Cerebellar nuclear complex (tissue), 1 donor: ENCODE data around the gene CBLN1.
A peak's percentile ranks its signal among the peaks of the same experiment; 100 is the strongest.
"Not testable (repeated sequence)": the region's sequence is repeated elsewhere in the genome, so short reads cannot be mapped to it uniquely, and the experiment has no call there.

Source experiments
- DNase-seq, 2 experiments: peaks; one replicate each; lab custom pipeline; 2025; lab: John Stamatoyannopoulos, UW

Gene CBLN1

GRCh38 chr16:49277766-49278566 is 3.7 kb downstream of the CBLN1 start:
- no peak for DNase-seq

GRCh38 chr16:49277386-49277742 is 4.3 kb downstream of the CBLN1 start:
- no peak for DNase-seq

GRCh38 chr16:49276646-49277385 is 4.8 kb downstream of the CBLN1 start:
- DNase-seq: peak in 1 of 2 experiments; percentile 50

GRCh38 chr16:49275870-49276269 is 5.8 kb downstream of the CBLN1 start:
- DNase-seq: no peak

GRCh38 chr16:49275050-49275730 is 6.4 kb downstream of the CBLN1 start:
- DNase-seq: no peak

- DNase-seq: no peak
These were observed 7.0 kb downstream of the CBLN1 start for GRCh38 chr16:49274591-49274990.

- peak; percentile 79 to 97 for DNase-seq
These were observed 7.9 kb downstream of the CBLN1 start for GRCh38 chr16:49273771-49274170.

GRCh38 chr16:49271363-49271762 is 10.3 kb downstream of the CBLN1 start:
- DNase-seq: no peak

- DNase-seq: no peak
These were observed 12.4 kb downstream of the CBLN1 start for GRCh38 chr16:49269201-49269600.

GRCh38 chr16:49268667-49269066 is 13.0 kb downstream of the CBLN1 start:
- no peak for DNase-seq

- no peak for DNase-seq
These were observed 19.1 kb downstream of the CBLN1 start for GRCh38 chr16:49262501-49262900.

- no peak for DNase-seq
These were observed 19.7 kb downstream of the CBLN1 start for GRCh38 chr16:49261930-49262329.

GRCh38 chr16:49260956-49261530 is 20.6 kb downstream of the CBLN1 start:
- DNase-seq: no peak

GRCh38 chr16:49260253-49260652 is 21.4 kb downstream of the CBLN1 start:
- no peak for DNase-seq

- DNase-seq: no peak
These were observed 22.3 kb downstream of the CBLN1 start for GRCh38 chr16:49259330-49259729.

GRCh38 chr16:49250689-49251088 is 30.9 kb downstream of the CBLN1 start:
- DNase-seq: no peak

GRCh38 chr16:49248227-49248626 is 33.4 kb downstream of the CBLN1 start:
- no peak for DNase-seq

- DNase-seq: no peak
These were observed 45.4 kb downstream of the CBLN1 start for GRCh38 chr16:49236216-49236615.

- not testable (repeated sequence) for DNase-seq
These were observed 53.3 kb downstream of the CBLN1 start for GRCh38 chr16:49228335-49228734.
